K562 (cell line): ENCODE data around the gene DYNC1H1. TPM values are rescaled to one million over a fixed set of nuclear protein-coding genes. Genes with fewer than 3 reads are reported as not detected.

Experiments
- ATF6 ChIP-seq: sonication (generic); formaldehyde crosslinking; IDR thresholded peaks from 2 replicates; pipeline ENCODE4 v1.4.0; 2020; ENCODE audit warnings: mild to moderate bottlenecking, missing genetic modification reagents
- ATF7 ChIP-seq: fragments of 450-650 bp; IDR thresholded peaks from 2 replicates; pipeline ENCODE4 v1.7.1; 2014; ENCODE audit warnings: mild to moderate bottlenecking, moderate library complexity
- CCAR2 ChIP-seq: fragments of 200-400 bp; formaldehyde crosslinking; IDR thresholded peaks from 2 replicates; pipeline ENCODE4 v1.6.1; 2017; ENCODE audit warnings: mild to moderate bottlenecking, low read depth, low read length
- CREB1 ChIP-seq, 2 experiments: sonication (generic) in 1 of 2; formaldehyde crosslinking in 1 of 2; IDR thresholded peaks; 2 replicates each; pipeline versions ENCODE4 v1.6.1 to v1.8.0; 2012 to 2022; ENCODE audit warnings: inconsistent platforms in 1 of 2, mild to moderate bottlenecking in 1 of 2, missing genetic modification reagents in 1 of 2, moderate library complexity in 1 of 2
- CREM ChIP-seq: IDR thresholded peaks from 2 replicates; pipeline ENCODE4 v1.6.1; 2014; ENCODE audit warnings: antibody characterized with exemption, low read depth
- FOXP1 ChIP-seq: sonication (generic); formaldehyde crosslinking; IDR thresholded peaks from 2 replicates; pipeline ENCODE4 v1.8.0; 2022; ENCODE audit warnings: mild to moderate bottlenecking, missing genetic modification reagents
- HDAC3 ChIP-seq: fragments of 450-650 bp; IDR thresholded peaks from 2 replicates; pipeline ENCODE4 v1.6.1; 2018; ENCODE audit warnings: borderline replicate concordance, mild to moderate bottlenecking, moderate library complexity; ENCODE audit not compliant: partially characterized antibody
- HNRNPK ChIP-seq: fragments of 200-400 bp; formaldehyde crosslinking; IDR thresholded peaks from one replicate; pipeline ENCODE4 v1.6.1; 2018; ENCODE audit warnings: mild to moderate bottlenecking, low read depth, low read length; ENCODE audit not compliant: poor library complexity, severe bottlenecking
- KDM5B ChIP-seq: fragments of 200-600 bp; sonication (generic); IDR thresholded peaks from 2 replicates; pipeline ENCODE4 v1.6.1; 2012; ENCODE audit warnings: low read depth, mild to moderate bottlenecking, moderate library complexity, low read length, control low read depth, inconsistent platforms; ENCODE audit not compliant: insufficient replicate concordance
- NFXL1 ChIP-seq: fragments of 450-650 bp; formaldehyde crosslinking; IDR thresholded peaks from 2 replicates; pipeline ENCODE4 v1.4.0; 2021; ENCODE audit warnings: mild to moderate bottlenecking
- PHF20 ChIP-seq: fragments of 450-650 bp; IDR thresholded peaks from 2 replicates; pipeline ENCODE4 v1.6.1; 2018; ENCODE audit not compliant: partially characterized antibody
- POLR2AphosphoS2 ChIP-seq: IDR thresholded peaks from 2 replicates; pipeline ENCODE4 v1.6.1; 2012; ENCODE audit warnings: low read length, improper control_type of control experiment
- POLR3G ChIP-seq: IDR thresholded peaks from 2 replicates; pipeline ENCODE4 v1.6.1; 2011; ENCODE audit not compliant: insufficient read length, insufficient replicate concordance; ENCODE audit errors: extremely low read depth
- RCOR1 ChIP-seq, 2 experiments: IDR thresholded peaks; 2 replicates each; pipeline ENCODE4 v1.6.1; 2012; ENCODE audit warnings: low read depth in 2 of 2, low read length in 2 of 2, borderline replicate concordance in 1 of 2, improper control_type of control experiment in 1 of 2
- SMAD2 ChIP-seq: fragments of 150-350 bp; IDR thresholded peaks from 2 replicates; pipeline ENCODE4 v1.6.1; 2014; ENCODE audit warnings: low read depth, mild to moderate bottlenecking, low read length
- TEAD4 ChIP-seq, 2 experiments: sonication (generic) in 1 of 2; formaldehyde crosslinking in 1 of 2; IDR thresholded peaks; 2 replicates each; pipeline versions ENCODE4 v1.6.1 to v1.8.0; 2012 to 2022; ENCODE audit warnings: borderline replicate concordance in 1 of 2, inconsistent platforms in 1 of 2, low read length in 1 of 2, mild to moderate bottlenecking in 1 of 2, missing genetic modification reagents in 1 of 2
- ZNF395 ChIP-seq: fragments of 200-800 bp; sonication (Bioruptor generic); IDR thresholded peaks from 2 replicates; pipeline ENCODE4 v1.6.1; 2017; ENCODE audit warnings: missing genetic modification characterization, missing compliant biosample characterization
- polyA plus RNA-seq, 8 experiments: library from polyadenylated mRNA; depleted of rRNA in 4 of 8; stranded (reverse) in 5 of 8; unstranded in 3 of 8; fragments of >200 nt; fragmentation: Nextera tagmentation in 2 of 8; fragmentation: Illumina TruSeq in 1 of 8; extraction: Ambion mirVana in 2 of 8; extraction: Trizol in 1 of 8; gene quantifications; 2 replicates each; pipeline versions ENCODE4 v1.2.1 to v1.2.3, GENCODE V29; 2011 to 2014; ENCODE audit warnings: inconsistent platforms in 1 of 8, missing spikeins in 1 of 8
- total RNA-seq, 7 experiments: library from RNA; depleted of rRNA in 6 of 7; stranded (reverse); fragments of >200 nt in 6 of 7; fragmentation: Illumina TruSeq in 2 of 7; extraction: Trizol in 2 of 7; gene quantifications; 2 replicates each; pipeline versions ENCODE4 v1.2.1 to v1.2.3, GENCODE V29; 2011 to 2021; ENCODE audit warnings: low replicate concordance in 1 of 7
- TF ChIP-seq, protein P1 (sequence below): sonication (generic); formaldehyde crosslinking; IDR thresholded peaks from 2 replicates; pipeline ENCODE4 v1.8.0; 2023; ENCODE audit warnings: mild to moderate bottlenecking, missing genetic modification reagents

Gene DYNC1H1
- total and polyA plus RNA-seq, 9 of the 15 experiments (the other 6 are each of a cell fraction or from before 2014, with no cell fraction given): 31.9 to 335 (median 115) TPM

- TF ChIP-seq, protein P1, sequence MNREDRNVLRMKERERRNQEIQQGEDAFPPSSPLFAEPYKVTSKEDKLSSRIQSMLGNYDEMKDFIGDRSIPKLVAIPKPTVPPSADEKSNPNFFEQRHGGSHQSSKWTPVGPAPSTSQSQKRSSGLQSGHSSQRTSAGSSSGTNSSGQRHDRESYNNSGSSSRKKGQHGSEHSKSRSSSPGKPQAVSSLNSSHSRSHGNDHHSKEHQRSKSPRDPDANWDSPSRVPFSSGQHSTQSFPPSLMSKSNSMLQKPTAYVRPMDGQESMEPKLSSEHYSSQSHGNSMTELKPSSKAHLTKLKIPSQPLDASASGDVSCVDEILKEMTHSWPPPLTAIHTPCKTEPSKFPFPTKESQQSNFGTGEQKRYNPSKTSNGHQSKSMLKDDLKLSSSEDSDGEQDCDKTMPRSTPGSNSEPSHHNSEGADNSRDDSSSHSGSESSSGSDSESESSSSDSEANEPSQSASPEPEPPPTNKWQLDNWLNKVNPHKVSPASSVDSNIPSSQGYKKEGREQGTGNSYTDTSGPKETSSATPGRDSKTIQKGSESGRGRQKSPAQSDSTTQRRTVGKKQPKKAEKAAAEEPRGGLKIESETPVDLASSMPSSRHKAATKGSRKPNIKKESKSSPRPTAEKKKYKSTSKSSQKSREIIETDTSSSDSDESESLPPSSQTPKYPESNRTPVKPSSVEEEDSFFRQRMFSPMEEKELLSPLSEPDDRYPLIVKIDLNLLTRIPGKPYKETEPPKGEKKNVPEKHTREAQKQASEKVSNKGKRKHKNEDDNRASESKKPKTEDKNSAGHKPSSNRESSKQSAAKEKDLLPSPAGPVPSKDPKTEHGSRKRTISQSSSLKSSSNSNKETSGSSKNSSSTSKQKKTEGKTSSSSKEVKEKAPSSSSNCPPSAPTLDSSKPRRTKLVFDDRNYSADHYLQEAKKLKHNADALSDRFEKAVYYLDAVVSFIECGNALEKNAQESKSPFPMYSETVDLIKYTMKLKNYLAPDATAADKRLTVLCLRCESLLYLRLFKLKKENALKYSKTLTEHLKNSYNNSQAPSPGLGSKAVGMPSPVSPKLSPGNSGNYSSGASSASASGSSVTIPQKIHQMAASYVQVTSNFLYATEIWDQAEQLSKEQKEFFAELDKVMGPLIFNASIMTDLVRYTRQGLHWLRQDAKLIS (CRISPR knock-in tag): peak; percentile 59; the same call in 1 of the 2 replicates
- TF ChIP-seq POLR2AphosphoS2 (peak; percentile 80; the same call in 1 of the 2 replicates), HDAC3 (no peak), TEAD4 (IDR thresholded peaks at IDR 0.05; ENCODE audit: low read length) (peak; percentile 6; the same call in 1 of the 2 replicates), TEAD4 (CRISPR knock-in tag; IDR thresholded peaks at IDR 0.05; ENCODE audit: borderline replicate concordance) (no peak), NFXL1 (CRISPR knock-in tag) (no peak), ATF7 (peak; percentile 18; the same call in 1 of the 2 replicates), CREM (peak; percentile 78), ATF6 (CRISPR knock-in tag) (0 out of 2 replicates have a peak, but pooled peaks have one; percentile 40), RCOR1 (IDR thresholded peaks at IDR 0.05; ENCODE audit: borderline replicate concordance in 1 of 2, low read depth in 2 of 2, low read length in 2 of 2) (no peak), CREB1 (IDR thresholded peaks at IDR 0.05) (peak; percentile 50; the same call in 1 of the 2 replicates), CREB1 (CRISPR knock-in tag; IDR thresholded peaks at IDR 0.05) (peak; percentile 37; the same call in 1 of the 2 replicates), CCAR2 (no peak), ZNF395 (CRISPR knock-in tag) (no peak; the same call in 1 of the 2 replicates), FOXP1 (CRISPR knock-in tag) (peak; percentile 80; the same call in 1 of the 2 replicates), HNRNPK (peak; percentile 68), KDM5B (peak; percentile 99), PHF20 (peak; percentile 7), POLR3G (no peak), SMAD2 (no peak)
Measured at GRCh38 chr14:102086972-102087761, 122.8 kb downstream of the DYNC1H1 start, which contains the start of gene HSP90AA1 (continued).
